SHP77 treated with DMSO at 0.1 percent for 48 hours (cell line): Measurements from ENCODE around the gene ECI2.
A peak's percentile ranks its signal among the peaks of the same experiment; 100 is the strongest.

Experiments
- DNase-seq: peaks from one replicate; lab custom pipeline; 2025; lab: John Stamatoyannopoulos, UW

The ECI2 gene

GRCh38 chr6:4134841-4135664 lies at the start of gene ECI2:
TSS of gene ECI2 (minus strand) at chr6:4135575. CDS start at chr6:4135560, 15 bp downstream.
- no peak for DNase-seq

GRCh38 chr6:4180652-4181255 lies 45.4 kb upstream of the ECI2 start:
- DNase-seq: no peak

GRCh38 chr6:4179960-4180651 lies 44.7 kb upstream of the ECI2 start:
- no peak for DNase-seq

- no peak for DNase-seq
Observed at GRCh38 chr6:4178737-4179333, 43.5 kb upstream of the ECI2 start.

- no peak for DNase-seq
Observed at GRCh38 chr6:4176907-4177306, 41.5 kb upstream of the ECI2 start.

GRCh38 chr6:4174042-4174441 lies 38.7 kb upstream of the ECI2 start:
- no peak for DNase-seq

GRCh38 chr6:4172368-4172767 lies 37.0 kb upstream of the ECI2 start:
- no peak for DNase-seq

- no peak for DNase-seq
Observed at GRCh38 chr6:4170297-4170696, 34.9 kb upstream of the ECI2 start.

GRCh38 chr6:4169028-4169789 lies 33.8 kb upstream of the ECI2 start:
- DNase-seq: no peak

- no peak for DNase-seq
Observed at GRCh38 chr6:4167833-4168232, 32.5 kb upstream of the ECI2 start.

GRCh38 chr6:4167123-4167522 lies 31.7 kb upstream of the ECI2 start:
- DNase-seq: no peak

GRCh38 chr6:4164456-4164855 lies 29.1 kb upstream of the ECI2 start:
- DNase-seq: no peak

- DNase-seq: no peak
Observed at GRCh38 chr6:4164117-4164442, 28.7 kb upstream of the ECI2 start.

- no peak for DNase-seq
Observed at GRCh38 chr6:4163408-4164116, 28.2 kb upstream of the ECI2 start.

GRCh38 chr6:4162370-4162769 lies 27.0 kb upstream of the ECI2 start:
- no peak for DNase-seq

- no peak for DNase-seq
Observed at GRCh38 chr6:4159491-4159890, 24.1 kb upstream of the ECI2 start.

GRCh38 chr6:4157506-4157905 lies 22.1 kb upstream of the ECI2 start:
- no peak for DNase-seq

- peak; percentile 41 for DNase-seq
Observed at GRCh38 chr6:4155848-4156466, 20.6 kb upstream of the ECI2 start.

- no peak for DNase-seq
Observed at GRCh38 chr6:4153514-4153985, 18.2 kb upstream of the ECI2 start.

- no peak for DNase-seq
Observed at GRCh38 chr6:4145083-4145482, 9.7 kb upstream of the ECI2 start.

- no peak for DNase-seq
Observed at GRCh38 chr6:4139272-4139671, 3.9 kb upstream of the ECI2 start.
